SIG-M5 (cell line): ENCODE results near the gene IZUMO1R.
"Not testable (repeated sequence)": the region's sequence is repeated elsewhere in the genome, so short reads cannot be mapped to it uniquely, and the experiment has no call there.

Experiments used
- DNase-seq: peaks from one replicate; lab custom pipeline; 2025; lab: John Stamatoyannopoulos, UW

Gene IZUMO1R

GRCh38 chr11:94303966-94304958 is at the start of gene IZUMO1R:
Gene IZUMO1R, plus strand, starts transcription at chr11:94304580. Its CDS starts 1,057 bp downstream, at chr11:94305637.
- no peak for DNase-seq

DNA sequence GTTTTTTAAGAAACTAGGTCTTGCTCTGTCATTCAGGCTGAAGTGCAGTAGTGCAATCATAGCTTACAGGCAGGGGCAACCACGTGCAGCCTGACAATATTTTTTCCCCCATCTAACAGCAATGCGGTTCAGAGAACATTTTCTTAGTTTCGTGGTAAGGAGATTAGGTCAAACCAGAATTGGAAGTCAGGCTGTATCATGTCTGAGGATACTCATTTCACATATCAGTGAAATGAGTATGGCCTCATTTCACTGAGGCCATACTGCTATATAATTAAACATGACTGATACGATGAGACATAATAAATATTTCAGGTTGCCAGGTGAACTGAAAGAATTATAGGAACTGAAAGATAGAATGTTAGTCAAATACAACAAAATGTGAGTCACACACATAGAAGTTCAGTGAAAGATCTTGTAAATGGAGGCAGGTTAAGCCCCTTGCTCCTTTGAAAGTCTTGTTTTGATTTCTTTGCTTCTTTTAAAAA is 32.5 kb upstream of the IZUMO1R start:
- no peak for DNase-seq

GRCh38 chr11:94272738-94273313 is 31.6 kb upstream of the IZUMO1R start:
- DNase-seq: no peak

GRCh38 chr11:94275961-94276360 is 28.4 kb upstream of the IZUMO1R start:
- no peak for DNase-seq

DNA sequence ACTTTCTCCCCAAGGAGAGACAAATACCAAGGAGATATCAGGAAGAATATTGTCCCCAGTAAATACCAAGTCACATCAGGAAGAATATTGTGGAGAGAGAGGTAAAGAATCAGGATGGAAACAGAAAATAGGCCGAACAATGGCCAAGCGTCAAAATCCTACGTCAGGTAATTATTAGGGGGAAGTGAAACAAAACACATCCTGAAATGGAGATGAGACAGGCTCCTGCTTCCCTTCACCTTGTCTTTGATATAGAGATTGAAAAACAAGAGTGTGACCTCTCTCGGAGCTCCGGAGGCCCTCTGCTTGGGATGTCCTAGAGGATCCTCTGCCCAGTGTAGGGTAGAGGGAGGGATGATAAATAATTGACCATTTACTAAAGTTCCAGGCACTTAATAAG is 27.4 kb upstream of the IZUMO1R start:
- DNase-seq: no peak

DNA sequence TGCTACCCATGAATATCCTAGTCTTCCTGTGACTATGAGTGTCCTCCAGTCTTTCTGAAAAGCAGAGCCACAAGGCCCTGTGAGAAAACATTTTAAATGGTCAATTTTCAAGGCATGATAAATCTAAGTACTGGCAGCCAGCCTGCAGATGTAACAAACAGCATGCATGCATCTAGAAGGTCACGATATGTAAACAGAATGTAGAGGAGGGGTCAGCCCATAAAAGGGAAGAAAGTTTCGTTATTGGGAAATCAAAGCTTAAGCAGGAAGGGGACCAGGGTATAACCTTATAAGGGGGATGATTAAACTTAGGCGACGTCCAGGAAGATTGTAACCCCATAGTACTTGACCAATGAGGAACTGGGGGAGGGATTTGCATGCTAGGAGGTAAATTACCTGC is 26.2 kb upstream of the IZUMO1R start:
- DNase-seq: not testable (repeated sequence)

DNA sequence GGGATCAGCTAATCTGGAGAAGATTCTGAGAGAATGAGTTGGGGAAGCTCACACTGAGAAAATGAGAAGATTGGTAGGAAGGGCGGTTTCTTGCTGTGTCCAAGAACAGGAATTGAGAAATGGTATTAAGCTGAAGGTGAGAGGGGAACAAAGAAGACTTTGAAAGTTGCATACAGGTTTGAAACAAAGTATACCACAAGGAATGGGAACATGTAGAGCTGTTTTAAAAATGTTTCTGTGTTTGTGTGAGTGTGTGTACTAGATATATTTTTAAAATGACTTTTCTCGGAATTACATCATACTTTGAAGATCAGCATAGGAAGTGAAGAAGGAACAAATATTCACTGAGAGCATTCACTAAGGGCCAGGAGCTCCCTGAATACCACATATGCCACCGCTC is 24.4 kb upstream of the IZUMO1R start:
- DNase-seq: no peak

DNA sequence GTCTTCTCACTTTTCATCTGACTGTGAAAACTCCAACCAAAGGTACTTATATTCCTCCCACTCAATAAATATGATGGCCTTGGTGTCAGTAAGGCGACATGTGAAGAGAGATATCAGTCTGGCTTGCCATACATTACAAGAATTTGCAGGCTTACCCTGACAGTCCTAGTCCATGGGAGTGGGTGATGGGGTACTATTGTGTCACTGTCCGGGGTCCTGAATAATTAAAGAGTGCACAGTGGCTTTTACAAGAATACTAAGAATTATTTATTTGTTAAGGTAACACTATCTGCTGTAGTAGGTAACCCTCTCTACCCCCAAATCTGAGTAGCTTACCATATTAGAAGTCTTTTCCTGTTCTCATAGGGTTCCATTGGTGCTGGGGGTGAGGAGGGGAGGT is 23.1 kb upstream of the IZUMO1R start:
- no peak for DNase-seq

- DNase-seq: no peak
Measured at GRCh38 chr11:94283678-94284077, 20.7 kb upstream of the IZUMO1R start.

DNA sequence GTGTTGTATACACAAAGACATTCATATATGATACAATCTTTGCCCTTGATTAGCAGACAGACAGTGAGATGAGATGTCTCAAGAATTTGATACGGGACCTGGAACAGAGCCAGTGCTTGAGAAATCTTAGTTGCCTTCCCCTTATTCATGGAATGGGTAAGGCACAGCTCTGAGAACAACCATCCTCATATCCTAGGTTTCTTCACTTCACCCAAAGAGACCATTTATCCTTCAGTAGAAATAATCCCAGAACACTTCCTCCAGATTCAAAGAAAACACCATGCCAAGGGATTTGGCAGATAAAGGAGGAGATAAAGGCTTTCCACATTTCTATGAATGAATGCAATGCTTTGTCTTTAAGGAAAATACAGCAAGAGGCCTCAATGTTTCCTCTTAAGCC is 8.8 kb upstream of the IZUMO1R start:
- DNase-seq: no peak

- DNase-seq: no peak
Measured at GRCh38 chr11:94297985-94298576, 6.3 kb upstream of the IZUMO1R start.

GRCh38 chr11:94302776-94303175 is 1.6 kb upstream of the IZUMO1R start:
- no peak for DNase-seq

GRCh38 chr11:94305146-94305545 is 766 bp downstream of the IZUMO1R start:
- no peak for DNase-seq

DNA sequence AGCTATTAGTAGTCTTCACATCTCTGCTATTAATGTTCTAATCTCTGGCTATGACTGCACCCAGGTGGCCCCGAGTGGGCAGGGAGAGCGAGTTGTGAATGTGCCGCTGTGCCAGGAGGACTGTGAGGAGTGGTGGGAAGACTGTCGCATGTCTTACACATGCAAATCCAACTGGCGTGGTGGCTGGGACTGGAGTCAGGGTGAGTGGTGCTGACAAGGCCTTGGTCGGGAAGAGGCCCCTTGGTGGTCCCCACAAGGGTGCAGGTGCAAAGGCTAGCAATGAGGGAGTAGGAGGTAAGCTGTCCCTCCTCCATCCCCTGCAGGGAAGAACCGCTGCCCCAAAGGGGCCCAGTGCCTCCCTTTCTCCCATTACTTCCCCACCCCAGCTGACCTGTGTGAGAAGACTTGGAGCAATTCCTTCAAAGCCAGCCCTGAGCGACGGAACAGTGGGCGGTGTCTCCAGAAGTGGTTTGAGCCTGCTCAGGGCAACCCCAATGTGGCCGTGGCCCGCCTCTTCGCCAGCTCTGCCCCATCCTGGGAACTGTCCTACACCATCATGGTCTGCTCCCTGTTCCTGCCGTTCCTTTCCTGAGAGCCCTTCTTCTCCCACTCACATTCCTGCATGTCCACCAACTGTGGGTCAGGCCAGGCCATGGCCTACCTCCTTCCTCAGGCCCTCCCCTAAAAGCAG is 2.9 kb downstream of the IZUMO1R start:
- DNase-seq: no peak

DNA sequence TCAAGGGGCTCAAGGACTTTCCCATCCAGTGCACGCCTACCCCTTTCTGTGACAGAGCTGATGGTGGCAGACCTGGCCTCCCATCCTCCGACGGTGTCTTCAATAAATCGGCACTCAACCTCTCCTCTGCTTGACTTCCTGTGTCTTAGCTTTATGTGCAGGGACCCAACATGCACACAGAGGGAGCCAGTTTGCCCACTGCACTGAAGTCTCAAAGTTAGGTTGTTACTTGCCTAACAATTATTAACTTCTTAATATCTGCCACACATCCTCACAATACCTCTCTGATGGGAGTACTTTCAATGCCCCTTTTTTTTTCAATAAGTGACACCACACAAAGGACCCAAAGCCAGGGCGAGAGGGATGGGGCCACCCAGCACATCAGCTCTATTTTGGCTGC is 3.6 kb downstream of the IZUMO1R start:
- no peak for DNase-seq

- DNase-seq: no peak
Measured at GRCh38 chr11:94309757-94310156, 5.4 kb downstream of the IZUMO1R start.

DNA sequence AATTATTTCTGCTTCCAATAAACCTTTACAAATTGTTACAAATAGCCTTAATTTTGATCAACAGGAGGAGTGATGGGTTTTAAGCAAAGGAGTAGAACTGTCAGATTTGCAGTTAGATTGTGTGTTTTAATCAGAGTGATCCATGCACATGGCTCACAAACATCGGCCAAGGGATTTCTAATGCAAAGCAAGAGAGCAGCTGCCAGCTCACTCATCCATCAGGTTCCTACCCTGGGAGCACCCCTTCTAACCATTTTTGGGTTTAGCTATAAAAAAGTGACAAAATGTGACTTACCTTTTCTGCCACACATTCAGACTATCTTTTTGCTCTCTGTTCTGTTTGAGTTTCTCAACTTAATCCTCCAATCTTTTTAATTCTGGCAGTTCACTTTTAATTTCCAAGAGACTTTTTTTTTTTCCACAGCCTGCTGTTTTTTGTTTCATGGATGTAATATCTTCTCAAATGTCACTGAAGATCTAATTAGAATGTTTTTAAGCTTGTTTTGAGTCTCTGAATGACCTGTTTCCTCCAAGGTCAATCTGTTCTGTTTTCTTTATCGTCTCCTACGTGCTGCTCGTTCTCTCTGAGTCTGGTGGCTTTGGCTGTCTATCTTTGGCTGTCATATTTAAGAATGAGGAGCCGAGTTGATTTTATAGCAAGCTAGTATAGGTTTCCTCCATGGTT is 6.0 kb downstream of the IZUMO1R start:
- DNase-seq: no peak

GRCh38 chr11:94312339-94312738 is 8.0 kb downstream of the IZUMO1R start:
- DNase-seq: no peak

GRCh38 chr11:94314064-94314463 is 9.7 kb downstream of the IZUMO1R start:
- DNase-seq: no peak

DNA sequence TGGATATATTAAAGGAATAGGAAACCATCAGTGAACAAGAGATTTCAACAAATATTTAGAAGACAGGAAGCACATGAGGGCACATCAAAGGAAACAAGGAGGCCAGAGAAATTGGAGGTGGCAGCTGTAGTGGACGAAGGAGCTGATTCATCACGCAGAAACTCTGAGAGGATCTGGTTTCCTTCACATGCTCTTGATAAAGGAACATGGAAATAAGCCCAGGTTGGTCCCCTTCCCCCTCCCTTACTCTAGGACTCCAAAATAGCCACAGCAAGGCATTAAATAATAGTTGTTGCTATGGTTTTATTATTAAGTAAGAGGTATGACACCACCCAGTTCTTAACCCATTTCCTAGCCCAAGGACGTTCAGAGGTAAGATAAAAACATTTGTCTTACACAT is 11.3 kb downstream of the IZUMO1R start:
- no peak for DNase-seq

- no peak for DNase-seq
Measured at GRCh38 chr11:94322501-94322900, 18.1 kb downstream of the IZUMO1R start.

- no peak for DNase-seq
Measured at GRCh38 chr11:94325681-94326080, 21.3 kb downstream of the IZUMO1R start.
